Progenitor cell of endocrine pancreas (in vitro differentiated cells): ENCODE data around the gene APOM. TPM values are rescaled to one million over a fixed set of nuclear protein-coding genes. Genes with fewer than 3 reads are reported as not detected.

Experiments
- DNase-seq: peaks from one replicate; pipeline ENCODE4 v3.0.0; 2021; ENCODE audit warnings: low spot score; ENCODE audit not compliant: unreplicated experiment
- H3K27ac Mint-ChIP-seq: 2 replicates; pipeline ENCODE4 v1.8.0; 2021; ENCODE audit warnings: mild to moderate bottlenecking, moderate library complexity, mixed read lengths
- H3K27me3 Mint-ChIP-seq: 2 replicates; pipeline ENCODE4 v1.8.0; 2021; ENCODE audit warnings: mixed read lengths
- H3K36me3 Mint-ChIP-seq: 2 replicates; pipeline ENCODE4 v1.8.0; 2022; ENCODE audit warnings: mixed read lengths; ENCODE audit not compliant: insufficient read depth
- H3K4me1 Mint-ChIP-seq: 2 replicates; pipeline ENCODE4 v1.8.0; 2021; ENCODE audit warnings: low read depth, mixed read lengths
- H3K4me3 Mint-ChIP-seq: 2 replicates; pipeline ENCODE4 v1.8.0; 2021; ENCODE audit warnings: low read depth, mild to moderate bottlenecking, moderate library complexity, mixed read lengths
- H3K9me3 Mint-ChIP-seq: 2 replicates; pipeline ENCODE4 v1.8.0; 2021; ENCODE audit warnings: low read depth, mixed read lengths
- total RNA-seq: library from RNA; stranded (reverse); gene quantifications from 2 replicates; pipeline ENCODE4 v1.2.1, GENCODE V29; 2021
- TF ChIP-seq, protein P1 (sequence below): fragments of 200-600 bp; sonication (generic); IDR thresholded peaks from one replicate; pipeline ENCODE4 v1.5.0; 2021; ENCODE audit warnings: antibody characterized with exemption, mild to moderate bottlenecking; ENCODE audit not compliant: unreplicated experiment

The APOM gene
- total RNA-seq, 1 donor from 2014 or later, result 7.1 TPM

DNA sequence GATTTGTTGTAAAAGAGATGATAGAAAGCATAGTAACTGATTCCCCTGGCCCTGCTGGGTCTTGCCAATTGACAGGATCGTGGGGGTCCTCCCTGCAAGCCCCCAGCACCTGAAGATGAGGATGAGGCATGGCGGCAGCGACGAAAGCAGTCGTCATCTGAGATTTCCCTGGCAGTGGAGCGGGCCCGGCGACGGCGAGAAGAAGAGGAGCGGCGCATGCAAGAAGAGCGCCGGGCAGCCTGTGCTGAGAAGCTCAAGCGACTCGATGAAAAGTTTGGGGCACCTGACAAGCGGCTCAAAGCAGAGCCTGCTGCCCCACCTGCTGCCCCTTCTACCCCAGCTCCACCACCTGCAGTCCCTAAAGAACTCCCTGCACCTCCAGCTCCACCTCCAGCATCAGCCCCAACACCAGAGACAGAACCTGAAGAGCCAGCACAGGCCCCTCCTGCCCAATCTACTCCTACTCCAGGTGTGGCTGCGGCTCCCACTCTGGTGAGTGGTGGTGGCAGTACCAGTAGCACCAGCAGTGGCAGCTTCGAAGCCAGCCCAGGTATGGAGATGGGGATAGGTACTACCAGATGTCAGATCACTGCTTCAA lies 27.9 kb upstream of the APOM start:
- DNase-seq, result no peak
- no peaks in the 10 kb centered on the region for H3K9me3 Mint-ChIP-seq
- TF ChIP-seq, protein P1, sequence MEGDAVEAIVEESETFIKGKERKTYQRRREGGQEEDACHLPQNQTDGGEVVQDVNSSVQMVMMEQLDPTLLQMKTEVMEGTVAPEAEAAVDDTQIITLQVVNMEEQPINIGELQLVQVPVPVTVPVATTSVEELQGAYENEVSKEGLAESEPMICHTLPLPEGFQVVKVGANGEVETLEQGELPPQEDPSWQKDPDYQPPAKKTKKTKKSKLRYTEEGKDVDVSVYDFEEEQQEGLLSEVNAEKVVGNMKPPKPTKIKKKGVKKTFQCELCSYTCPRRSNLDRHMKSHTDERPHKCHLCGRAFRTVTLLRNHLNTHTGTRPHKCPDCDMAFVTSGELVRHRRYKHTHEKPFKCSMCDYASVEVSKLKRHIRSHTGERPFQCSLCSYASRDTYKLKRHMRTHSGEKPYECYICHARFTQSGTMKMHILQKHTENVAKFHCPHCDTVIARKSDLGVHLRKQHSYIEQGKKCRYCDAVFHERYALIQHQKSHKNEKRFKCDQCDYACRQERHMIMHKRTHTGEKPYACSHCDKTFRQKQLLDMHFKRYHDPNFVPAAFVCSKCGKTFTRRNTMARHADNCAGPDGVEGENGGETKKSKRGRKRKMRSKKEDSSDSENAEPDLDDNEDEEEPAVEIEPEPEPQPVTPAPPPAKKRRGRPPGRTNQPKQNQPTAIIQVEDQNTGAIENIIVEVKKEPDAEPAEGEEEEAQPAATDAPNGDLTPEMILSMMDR, result no peak
- no peak overlapping the region for H3K4me3 Mint-ChIP-seq
- no peak overlapping the region for H3K27ac Mint-ChIP-seq
- H3K27me3 Mint-ChIP-seq, result no peaks in the 10 kb centered on the region
- H3K4me1 Mint-ChIP-seq, result peaks cover 1% of the 10 kb centered on the region
- peaks cover 42% of the 10 kb centered on the region for H3K36me3 Mint-ChIP-seq

DNA sequence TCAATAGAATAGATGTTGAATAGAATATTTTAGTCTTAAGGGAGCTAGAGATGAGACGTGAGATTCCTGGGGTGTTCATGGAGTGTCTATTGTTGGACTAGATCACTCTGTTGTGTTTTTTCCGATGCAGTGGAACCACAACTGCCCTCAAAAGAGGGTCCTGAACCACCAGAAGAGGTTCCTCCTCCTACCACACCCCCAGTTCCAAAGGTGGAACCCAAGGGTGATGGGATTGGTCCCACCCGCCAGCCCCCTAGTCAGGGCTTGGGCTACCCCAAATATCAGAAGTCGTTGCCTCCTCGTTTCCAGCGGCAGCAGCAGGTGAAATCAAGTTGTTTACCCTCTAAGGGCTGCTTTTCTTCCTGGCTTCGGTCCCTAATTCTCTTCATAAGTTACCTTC lies 26.7 kb upstream of the APOM start:
- DNase-seq, result no peak
- Mint-ChIP-seq H3K4me3 (no peak overlapping the region), H3K4me1 (no peaks in the 10 kb centered on the region), H3K27me3 (no peaks in the 10 kb centered on the region), H3K9me3 (no peaks in the 10 kb centered on the region), H3K36me3 (peaks cover 42% of the 10 kb centered on the region), H3K27ac (no peak overlapping the region)
- TF ChIP-seq, protein P1, result no peak

DNA sequence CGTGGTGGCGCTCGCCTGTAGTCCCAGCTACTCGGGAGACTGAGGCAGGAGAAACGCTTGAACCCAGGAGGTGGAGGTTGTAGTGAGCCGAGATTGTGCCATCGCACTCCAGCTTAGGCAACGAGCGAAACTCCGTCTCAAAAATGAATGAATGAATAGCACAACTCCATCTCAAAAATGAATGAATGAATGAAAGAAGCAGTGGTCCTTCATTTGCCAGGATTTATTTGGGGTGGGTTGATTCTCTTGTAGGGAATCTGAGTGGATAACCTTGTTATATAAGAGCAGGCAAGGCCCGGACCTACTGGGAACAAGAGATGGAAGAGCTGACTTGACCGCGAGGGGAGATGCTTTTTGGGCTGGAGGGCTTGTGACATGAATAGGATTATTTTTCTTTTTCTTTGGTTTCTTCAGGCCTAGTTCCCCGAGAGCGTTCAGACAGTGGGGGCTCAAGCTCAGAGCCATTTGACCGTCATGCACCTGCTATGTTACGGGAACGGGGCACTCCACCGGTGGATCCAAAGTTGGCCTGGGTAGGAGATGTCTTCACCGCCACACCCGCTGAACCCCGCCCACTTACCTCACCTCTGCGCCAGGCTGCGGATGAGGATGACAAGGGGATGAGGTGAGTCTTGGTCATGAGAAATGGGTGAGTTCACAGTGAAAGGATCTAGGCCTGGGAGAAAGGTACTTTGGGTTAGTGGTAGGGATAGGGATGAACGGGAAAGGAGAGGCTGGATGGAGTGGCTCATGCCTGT lies 25.3 kb upstream of the APOM start:
- H3K9me3 Mint-ChIP-seq, result no peaks in the 10 kb centered on the region
- no peaks in the 10 kb centered on the region for H3K27me3 Mint-ChIP-seq
- peak overlapping the region; percentile 33 for H3K27ac Mint-ChIP-seq
- DNase-seq, result no peak
- no peak overlapping the region for H3K4me3 Mint-ChIP-seq
- no peaks in the 10 kb centered on the region for H3K4me1 Mint-ChIP-seq
- peaks cover 42% of the 10 kb centered on the region for H3K36me3 Mint-ChIP-seq
- TF ChIP-seq, protein P1, result no peak

DNA sequence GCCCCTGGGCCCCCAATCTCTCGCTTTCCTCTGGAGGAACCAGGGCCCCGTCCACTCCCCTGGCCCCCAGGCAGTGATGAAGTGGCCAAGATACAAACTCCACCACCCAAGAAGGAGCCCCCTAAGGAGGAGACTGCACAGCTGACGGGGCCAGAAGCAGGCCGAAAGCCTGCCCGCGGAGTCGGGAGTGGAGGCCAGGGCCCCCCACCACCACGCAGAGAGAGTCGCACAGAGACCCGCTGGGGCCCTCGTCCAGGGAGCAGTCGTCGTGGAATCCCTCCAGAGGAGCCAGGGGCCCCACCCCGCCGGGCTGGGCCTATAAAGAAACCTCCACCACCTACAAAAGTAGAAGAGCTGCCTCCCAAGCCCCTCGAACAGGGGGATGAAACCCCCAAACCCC lies 24.5 kb upstream of the APOM start:
- Mint-ChIP-seq H3K4me1 (no peaks in the 10 kb centered on the region), H3K9me3 (no peaks in the 10 kb centered on the region), H3K27ac (peak overlapping the region; percentile 81), H3K36me3 (peaks cover 39% of the 10 kb centered on the region), H3K27me3 (no peaks in the 10 kb centered on the region), H3K4me3 (no peak overlapping the region)
- TF ChIP-seq, protein P1, result no peak
- DNase-seq, result no peak

DNA sequence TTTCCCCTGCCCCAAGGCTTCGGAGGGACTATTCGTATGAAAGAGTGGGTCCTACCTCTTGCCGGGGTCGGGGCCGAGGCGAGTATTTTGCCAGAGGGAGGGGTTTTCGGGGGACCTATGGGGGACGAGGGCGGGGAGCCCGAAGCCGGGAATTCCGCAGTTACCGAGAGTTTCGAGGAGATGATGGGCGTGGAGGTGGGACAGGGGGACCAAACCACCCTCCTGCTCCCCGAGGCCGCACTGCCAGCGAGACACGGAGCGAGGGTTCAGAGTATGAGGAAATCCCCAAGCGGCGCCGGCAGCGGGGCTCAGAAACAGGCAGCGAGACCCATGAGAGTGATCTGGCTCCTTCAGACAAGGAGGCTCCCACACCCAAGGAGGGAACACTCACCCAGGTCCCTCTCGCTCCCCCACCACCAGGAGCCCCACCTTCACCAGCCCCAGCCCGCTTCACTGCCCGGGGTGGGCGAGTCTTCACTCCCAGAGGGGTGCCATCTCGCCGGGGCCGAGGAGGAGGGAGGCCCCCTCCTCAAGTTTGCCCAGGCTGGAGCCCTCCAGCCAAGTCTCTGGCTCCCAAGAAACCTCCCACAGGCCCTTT lies 23.9 kb upstream of the APOM start:
- Mint-ChIP-seq H3K4me3 (no peak overlapping the region), H3K4me1 (no peaks in the 10 kb centered on the region), H3K36me3 (peaks cover 36% of the 10 kb centered on the region), H3K27ac (no peak overlapping the region), H3K9me3 (no peaks in the 10 kb centered on the region), H3K27me3 (no peaks in the 10 kb centered on the region)
- TF ChIP-seq, protein P1, result no peak
- no peak for DNase-seq
